ENCODE data around the gene THRA.

GRCh38 chr17:40122999-40123810 is 60.4 kb downstream of the THRA start:
- no peak for TF ChIP-seq POLR2AphosphoS5 (IDR thresholded peaks at IDR 0.05; ENCODE audit: low read depth, low read length)
- TF ChIP-seq POLR2A (IDR thresholded peaks at IDR 0.05; ENCODE audit: low read depth, low read length): peak; percentile 37

Data from GM12892 (cell line).